ENCODE results near the gene RPL29.
A peak's percentile ranks its signal among the peaks of the same experiment; 100 is the strongest.

RPL29 gene

GRCh38 chr3:51975852-51976549, 19.7 kb downstream of the RPL29 start:
- Histone ChIP-seq H3K27ac (ENCODE audit: low read length) (no peak overlapping the region), H3K4me1 (ENCODE audit: insufficient read depth, low read length) (peaks cover 14% of the 10 kb centered on the region; the same call in 1 of the 2 replicates), H3K4me3 (ENCODE audit: low read length) (peak overlapping the region; percentile 74), H3K27me3 (ENCODE audit: insufficient read depth, low read length) (peaks cover 44% of the 10 kb centered on the region), H3K9ac (ENCODE audit: low read depth, low read length) (peak overlapping the region; percentile 57; the same call in 1 of the 2 replicates), H3K36me3 (ENCODE audit: insufficient read depth, low read depth, low read length) (no peaks in the 10 kb centered on the region), H3K9me3 (ENCODE audit: insufficient read depth, low read depth, low read length) (no peaks in the 10 kb centered on the region)

- Histone ChIP-seq H3K9me3 (ENCODE audit: insufficient read depth, low read depth, low read length) (no peaks in the 10 kb centered on the region), H3K36me3 (ENCODE audit: insufficient read depth, low read depth, low read length) (no peaks in the 10 kb centered on the region), H3K9ac (ENCODE audit: low read depth, low read length) (peak within 1 kb of the TSS; percentile 57; the same call in 1 of the 2 replicates), H3K4me1 (ENCODE audit: insufficient read depth, low read length) (peaks cover 14% of the 10 kb centered on the region; the same call in 1 of the 2 replicates), H3K27me3 (ENCODE audit: insufficient read depth, low read length) (peaks cover 44% of the 10 kb centered on the region), H3K27ac (ENCODE audit: low read length) (no peak within 1 kb of the TSS), H3K4me3 (ENCODE audit: low read length) (peak within 1 kb of the TSS; percentile 76)
Observed at GRCh38 chr3:51974963-51975851, 20.5 kb downstream of the RPL29 start, which contains the start of gene ABHD14A. Gene ABHD14A (plus strand): TSS chr3:51975064. CDS start chr3:51975136, 72 bp downstream.

GRCh38 chr3:51974277-51974962, 21.3 kb downstream of the RPL29 start:
- peaks cover 17% of the 10 kb centered on the region; the same call in 1 of the 2 replicates for H3K4me1 ChIP-seq (ENCODE audit: insufficient read depth, low read length)
- H3K27ac ChIP-seq (ENCODE audit: low read length), result no peak overlapping the region
- H3K9me3 ChIP-seq (ENCODE audit: insufficient read depth, low read depth, low read length), result no peaks in the 10 kb centered on the region
- peaks cover 44% of the 10 kb centered on the region for H3K27me3 ChIP-seq (ENCODE audit: insufficient read depth, low read length)
- peak overlapping the region; percentile 74 for H3K4me3 ChIP-seq (ENCODE audit: low read length)
- H3K36me3 ChIP-seq (ENCODE audit: insufficient read depth, low read depth, low read length), result no peaks in the 10 kb centered on the region
- peak overlapping the region; percentile 57; the same call in 1 of the 2 replicates for H3K9ac ChIP-seq (ENCODE audit: low read depth, low read length)

GRCh38 chr3:51971350-51971749, 24.3 kb downstream of the RPL29 start:
- H3K4me1 ChIP-seq (ENCODE audit: insufficient read depth, low read length), result peaks cover 32% of the 10 kb centered on the region
- H3K9me3 ChIP-seq (ENCODE audit: insufficient read depth, low read depth, low read length), result no peaks in the 10 kb centered on the region
- H3K27ac ChIP-seq (ENCODE audit: low read length), result no peak overlapping the region
- H3K9ac ChIP-seq (ENCODE audit: low read depth, low read length), result no peak overlapping the region
- H3K36me3 ChIP-seq (ENCODE audit: insufficient read depth, low read depth, low read length), result no peaks in the 10 kb centered on the region
- no peak overlapping the region for H3K4me3 ChIP-seq (ENCODE audit: low read length)
- H3K27me3 ChIP-seq (ENCODE audit: insufficient read depth, low read length), result peaks cover 38% of the 10 kb centered on the region

- Histone ChIP-seq H3K27ac (ENCODE audit: low read length) (no peak overlapping the region), H3K36me3 (ENCODE audit: insufficient read depth, low read depth, low read length) (no peaks in the 10 kb centered on the region), H3K9me3 (ENCODE audit: insufficient read depth, low read depth, low read length) (no peaks in the 10 kb centered on the region), H3K27me3 (ENCODE audit: insufficient read depth, low read length) (peaks cover 38% of the 10 kb centered on the region), H3K4me1 (ENCODE audit: insufficient read depth, low read length) (peaks cover 34% of the 10 kb centered on the region), H3K4me3 (ENCODE audit: low read length) (no peak overlapping the region), H3K9ac (ENCODE audit: low read depth, low read length) (no peak overlapping the region)
Observed at GRCh38 chr3:51970606-51971300, 24.9 kb downstream of the RPL29 start.

- no peaks in the 10 kb centered on the region for H3K9me3 ChIP-seq (ENCODE audit: insufficient read depth, low read depth, low read length)
- no peak overlapping the region for H3K9ac ChIP-seq (ENCODE audit: low read depth, low read length)
- no peaks in the 10 kb centered on the region for H3K36me3 ChIP-seq (ENCODE audit: insufficient read depth, low read depth, low read length)
- peaks cover 38% of the 10 kb centered on the region for H3K27me3 ChIP-seq (ENCODE audit: insufficient read depth, low read length)
- peaks cover 28% of the 10 kb centered on the region for H3K4me1 ChIP-seq (ENCODE audit: insufficient read depth, low read length)
- H3K4me3 ChIP-seq (ENCODE audit: low read length), result no peak overlapping the region
- H3K27ac ChIP-seq (ENCODE audit: low read length), result no peak overlapping the region
Observed at GRCh38 chr3:51969841-51970240, 25.9 kb downstream of the RPL29 start.

GRCh38 chr3:51968883-51969678, 26.6 kb downstream of the RPL29 start:
- no peaks in the 10 kb centered on the region for H3K9me3 ChIP-seq (ENCODE audit: insufficient read depth, low read depth, low read length)
- peaks cover 32% of the 10 kb centered on the region for H3K27me3 ChIP-seq (ENCODE audit: insufficient read depth, low read length)
- peaks cover 22% of the 10 kb centered on the region for H3K4me1 ChIP-seq (ENCODE audit: insufficient read depth, low read length)
- H3K4me3 ChIP-seq (ENCODE audit: low read length), result peak overlapping the region; percentile 86
- H3K27ac ChIP-seq (ENCODE audit: low read length), result peak overlapping the region; percentile 86
- H3K9ac ChIP-seq (ENCODE audit: low read depth, low read length), result peak overlapping the region; percentile 94; the same call in 1 of the 2 replicates
- H3K36me3 ChIP-seq (ENCODE audit: insufficient read depth, low read depth, low read length), result no peaks in the 10 kb centered on the region

GRCh38 chr3:51968170-51968775, 27.4 kb downstream of the RPL29 start:
- Histone ChIP-seq H3K27me3 (ENCODE audit: insufficient read depth, low read length) (peaks cover 25% of the 10 kb centered on the region), H3K9ac (ENCODE audit: low read depth, low read length) (peak overlapping the region; percentile 94), H3K4me1 (ENCODE audit: insufficient read depth, low read length) (peaks cover 21% of the 10 kb centered on the region), H3K36me3 (ENCODE audit: insufficient read depth, low read depth, low read length) (no peaks in the 10 kb centered on the region), H3K4me3 (ENCODE audit: low read length) (peak overlapping the region; percentile 86), H3K9me3 (ENCODE audit: insufficient read depth, low read depth, low read length) (no peaks in the 10 kb centered on the region), H3K27ac (ENCODE audit: low read length) (peak overlapping the region; percentile 89)

- Histone ChIP-seq H3K27ac (ENCODE audit: low read length) (peak within 1 kb of the TSS; percentile 89), H3K4me1 (ENCODE audit: insufficient read depth, low read length) (peaks cover 21% of the 10 kb centered on the region), H3K9me3 (ENCODE audit: insufficient read depth, low read depth, low read length) (no peaks in the 10 kb centered on the region), H3K9ac (ENCODE audit: low read depth, low read length) (peak within 1 kb of the TSS; percentile 94), H3K27me3 (ENCODE audit: insufficient read depth, low read length) (peaks cover 30% of the 10 kb centered on the region), H3K4me3 (ENCODE audit: low read length) (peak within 1 kb of the TSS; percentile 86), H3K36me3 (ENCODE audit: insufficient read depth, low read depth, low read length) (no peaks in the 10 kb centered on the region)
Observed at GRCh38 chr3:51967384-51968169, 28.1 kb downstream of the RPL29 start, which contains the start of gene PCBP4. Gene PCBP4 (minus strand): TSS chr3:51967454. CDS start chr3:51961240, 6,214 bp downstream.

All from iPS-20b (cell line).